ENCODE data around the gene UBE2O.

The UBE2O gene

DNA sequence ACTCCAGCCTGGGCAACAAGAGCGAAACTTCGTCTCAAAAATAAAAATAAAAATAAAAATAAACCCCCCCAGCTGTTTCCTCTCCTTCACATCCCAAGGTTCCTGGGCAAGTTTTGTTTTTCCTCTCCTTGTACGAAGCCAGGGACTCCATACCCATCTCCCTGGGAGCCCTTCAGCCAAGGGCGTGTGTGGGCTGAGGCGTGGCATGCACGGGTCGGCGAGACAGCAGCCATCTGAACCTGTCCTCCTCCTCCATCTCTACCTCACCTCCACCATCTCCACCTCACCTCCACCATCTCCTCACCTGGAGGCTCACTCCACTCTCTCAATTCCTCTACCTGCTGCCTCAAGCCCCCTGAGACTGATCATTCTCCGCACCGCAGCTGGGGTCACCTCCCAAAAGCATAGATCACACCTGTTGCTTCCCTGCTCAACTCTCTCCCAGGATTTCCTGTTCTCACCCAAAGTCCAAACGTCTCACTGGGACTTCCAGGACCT lies 31.3 kb upstream of the UBE2O start:
- DNase-seq = no peak

DNA sequence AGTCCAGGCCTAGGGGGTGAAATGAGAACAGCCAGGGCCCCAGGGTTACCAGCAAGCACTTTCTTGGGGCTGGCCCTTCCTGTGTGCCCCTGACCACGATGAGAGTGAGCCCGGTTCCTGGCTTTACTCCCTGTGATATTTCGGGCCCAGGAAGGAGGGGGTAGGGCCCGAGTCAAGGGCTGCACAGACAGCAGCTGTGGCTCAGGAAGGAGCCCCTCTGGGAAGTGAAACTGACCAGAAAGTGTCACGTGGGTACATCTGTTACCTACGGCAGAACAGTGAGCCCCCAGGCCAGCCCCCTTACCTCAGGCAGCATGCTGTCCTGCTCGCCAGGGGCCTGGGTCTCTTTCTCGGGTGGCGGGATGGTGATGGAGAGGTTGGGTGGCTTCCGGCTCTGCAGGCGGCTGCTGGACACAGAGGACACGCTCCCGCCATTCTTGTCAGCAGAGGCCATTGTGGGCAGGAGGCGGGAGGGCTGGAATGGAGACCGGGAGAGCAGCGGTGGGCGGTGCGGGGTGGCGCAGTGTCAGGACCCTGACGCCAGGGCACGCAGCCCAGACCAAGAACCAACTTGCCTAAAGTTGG lies 28.2 kb upstream of the UBE2O start:
- no peak for DNase-seq

- no peak for DNase-seq
Measured at GRCh38 chr17:76480632-76481031, 27.7 kb upstream of the UBE2O start.

DNA sequence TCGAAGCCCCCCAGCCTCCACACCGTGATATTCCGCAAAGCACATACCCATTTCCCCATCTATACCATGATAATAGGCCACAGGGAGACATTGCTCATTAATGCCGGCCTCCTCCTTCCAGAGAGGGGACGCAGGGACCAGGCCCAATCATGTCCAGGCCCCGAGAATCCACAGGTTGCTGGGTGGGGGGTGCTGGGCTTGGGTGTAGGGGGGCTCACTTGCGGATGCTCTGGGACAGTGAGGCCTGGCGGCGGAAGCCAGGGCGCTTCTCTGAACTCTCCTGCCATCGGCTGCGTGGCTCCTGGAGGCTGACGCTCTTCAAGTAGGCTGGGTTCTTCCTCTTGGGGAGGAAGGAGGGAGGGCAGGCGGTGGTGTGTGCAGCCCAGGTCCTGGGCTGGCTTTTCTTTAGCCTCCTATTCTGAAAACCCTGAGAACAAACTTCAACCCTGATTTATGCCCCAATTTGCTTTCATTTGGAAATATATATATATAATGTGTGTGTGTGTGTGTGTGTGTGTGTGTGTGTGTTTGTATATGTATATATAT lies 26.6 kb upstream of the UBE2O start:
- DNase-seq = no peak

GRCh38 chr17:76478730-76479514 lies 26.0 kb upstream of the UBE2O start:
- no peak for DNase-seq

- no peak for DNase-seq
Measured at GRCh38 chr17:76478097-76478496, 25.1 kb upstream of the UBE2O start.

GRCh38 chr17:76477576-76477975 lies 24.6 kb upstream of the UBE2O start:
- no peak for DNase-seq

DNA sequence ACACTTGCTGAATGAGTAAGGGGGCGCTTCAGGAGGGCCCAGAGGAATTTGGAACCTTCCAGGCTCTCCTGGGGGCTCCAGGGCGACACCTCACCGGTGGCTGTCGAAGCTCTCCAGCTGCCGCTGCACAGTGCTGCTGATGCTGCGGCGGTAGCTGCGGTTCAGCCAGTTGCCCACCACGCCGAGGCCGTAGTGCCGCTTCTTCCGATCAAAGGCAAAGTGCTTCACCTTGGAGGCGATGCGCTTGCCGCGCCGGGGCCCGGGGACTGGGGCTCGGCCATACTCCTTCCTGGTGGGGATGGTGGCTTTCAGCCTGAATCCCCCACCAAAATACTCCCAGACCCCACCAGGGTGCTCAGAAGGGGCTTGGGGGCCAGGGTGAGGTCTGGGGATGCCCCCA lies 23.8 kb upstream of the UBE2O start:
- DNase-seq = no peak

DNA sequence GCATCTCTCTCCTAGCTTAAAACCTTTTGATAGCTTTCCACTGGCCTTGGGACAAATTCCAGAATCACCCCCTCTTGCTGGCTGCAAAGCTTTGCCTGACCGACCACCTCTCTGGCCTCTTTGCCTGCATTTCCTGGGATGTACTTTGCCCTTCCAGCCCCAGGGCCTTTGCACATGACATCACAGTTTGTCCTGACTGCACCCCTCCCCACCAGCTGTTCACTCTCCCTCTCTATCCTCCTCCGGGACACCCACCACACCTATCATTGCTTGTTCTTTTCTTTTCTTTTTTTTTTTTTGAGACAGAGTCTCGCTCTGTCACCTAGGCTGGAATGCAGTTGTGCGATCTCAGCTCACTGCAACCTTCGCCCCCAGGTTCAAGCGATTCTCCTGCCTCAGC lies 22.4 kb upstream of the UBE2O start:
- no peak for DNase-seq

DNA sequence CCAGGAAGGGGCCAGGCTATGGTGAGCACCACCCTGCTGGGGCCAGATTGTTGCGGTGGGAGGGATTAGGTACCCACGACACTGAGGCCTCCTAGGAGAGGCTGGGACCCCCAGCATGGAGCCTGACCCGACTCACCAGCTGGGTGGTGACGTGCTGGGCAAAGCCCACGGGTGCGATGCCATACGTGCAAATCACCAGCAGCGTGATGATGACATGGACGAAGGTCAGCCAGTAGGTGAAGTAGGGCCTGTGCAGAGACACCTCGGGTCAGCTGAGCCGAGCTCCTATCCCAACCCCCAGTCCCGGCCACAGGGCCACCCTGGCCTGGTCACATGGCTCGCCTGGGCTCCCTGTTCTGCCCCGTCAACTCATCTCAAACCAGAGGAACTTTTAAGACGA lies 21.9 kb upstream of the UBE2O start:
- no peak for DNase-seq

DNA sequence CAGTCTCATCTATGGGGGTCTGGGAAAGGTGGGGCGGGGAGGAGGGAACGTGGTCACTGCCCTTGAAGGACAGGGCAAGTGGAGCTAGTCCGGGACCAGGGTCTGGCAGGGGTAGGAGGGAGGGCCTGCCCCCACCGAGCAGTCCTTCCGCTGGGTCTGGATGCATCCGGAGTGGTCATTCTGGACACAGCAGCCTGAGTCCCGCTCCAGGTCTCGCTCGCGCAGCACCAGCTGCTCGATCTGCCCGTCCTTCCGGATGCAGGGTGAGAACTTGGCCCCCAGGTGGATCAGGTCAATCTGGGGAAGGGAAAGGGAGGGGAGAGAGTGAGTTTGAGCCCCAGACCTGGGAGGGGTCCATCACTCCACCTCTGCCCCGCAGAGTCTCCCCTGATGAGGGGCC lies 21.3 kb upstream of the UBE2O start:
- DNase-seq = no peak

DNA sequence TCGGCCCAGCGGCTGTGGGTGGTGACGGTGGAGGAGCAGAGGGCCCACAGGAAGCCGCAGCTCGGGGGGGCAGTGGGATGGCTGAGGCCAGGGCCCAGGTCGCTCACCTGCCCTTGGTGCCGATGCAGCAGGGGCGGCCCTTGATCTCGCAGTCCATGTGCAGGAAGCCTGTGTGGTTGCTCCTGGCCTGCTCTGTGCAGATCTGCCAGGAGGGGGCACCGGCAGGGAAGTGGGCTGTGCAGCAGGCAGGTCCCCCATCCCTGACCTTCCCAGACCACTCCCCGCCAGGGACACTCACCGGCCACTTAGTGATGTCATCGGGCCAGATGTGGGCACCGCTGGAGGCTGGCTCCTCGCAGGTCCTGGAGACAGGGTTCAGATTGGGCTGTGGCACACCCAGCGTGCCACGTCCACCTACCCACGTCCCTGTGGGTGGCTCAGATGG lies 20.6 kb upstream of the UBE2O start:
- DNase-seq = no peak

- DNase-seq = no peak
Measured at GRCh38 chr17:76472726-76473125, 19.8 kb upstream of the UBE2O start.

DNA sequence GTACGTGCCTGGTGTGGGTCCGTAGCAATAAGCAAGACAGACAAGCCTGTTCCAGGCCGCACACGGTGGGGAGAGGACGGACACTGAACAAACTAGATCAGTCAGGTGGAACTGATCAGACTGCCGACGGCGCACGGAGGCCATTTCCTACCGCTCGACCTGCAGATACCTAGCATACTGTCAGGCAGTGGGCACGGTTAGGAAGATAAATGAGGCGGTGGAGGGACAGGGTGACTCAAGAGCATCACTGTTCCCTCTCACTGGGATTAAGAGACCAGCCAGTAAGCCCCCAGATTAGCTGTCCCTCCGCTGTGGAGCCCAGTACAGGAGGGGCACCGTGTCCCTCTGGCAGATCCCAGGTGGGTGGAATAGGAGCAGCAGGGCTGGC lies 19.3 kb upstream of the UBE2O start:
- no peak for DNase-seq

DNA sequence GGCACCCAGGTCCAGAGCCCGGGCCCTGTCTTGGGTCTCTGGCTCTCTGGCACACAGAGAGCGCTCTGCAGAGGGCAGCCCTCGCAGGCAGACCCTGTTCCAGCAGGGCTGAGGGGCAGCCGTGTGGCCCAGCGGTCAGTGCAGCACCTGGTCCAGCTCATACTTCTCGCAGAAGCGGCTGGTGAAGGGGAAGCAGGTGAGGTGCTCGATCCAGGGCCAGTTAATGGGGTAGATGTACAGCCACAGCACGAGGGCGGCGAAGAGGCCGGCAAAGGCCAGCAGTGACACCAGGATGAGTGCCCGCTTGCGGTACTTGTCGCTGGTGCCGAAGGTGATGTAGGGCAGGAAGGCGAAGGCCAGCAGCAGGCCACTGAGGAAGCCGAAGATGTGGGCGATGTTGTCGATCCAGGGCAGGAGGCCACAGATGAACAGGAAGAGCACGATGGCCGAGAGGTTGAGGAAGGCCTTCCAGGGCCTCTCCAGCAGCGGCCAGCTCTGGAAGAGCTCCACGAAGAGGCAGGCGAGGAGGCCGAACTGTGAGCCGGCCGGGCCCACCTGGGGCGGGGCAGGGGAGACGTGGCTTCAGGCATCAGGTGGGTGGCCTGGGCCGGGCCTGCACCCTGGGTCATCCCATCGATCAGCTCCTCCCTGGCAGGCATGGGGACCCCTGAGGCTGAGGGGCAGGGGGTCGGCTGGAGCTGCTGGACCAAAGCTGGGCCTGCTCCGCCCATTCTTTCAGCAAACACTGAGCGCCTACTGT lies 18.7 kb upstream of the UBE2O start:
- DNase-seq = no peak

- DNase-seq = no peak
Measured at GRCh38 chr17:76469991-76470739, 17.2 kb upstream of the UBE2O start.

GRCh38 chr17:76469076-76469990 lies 16.4 kb upstream of the UBE2O start:
- no peak for DNase-seq

- no peak for DNase-seq
Measured at GRCh38 chr17:76468634-76469010, 15.7 kb upstream of the UBE2O start.

DNA sequence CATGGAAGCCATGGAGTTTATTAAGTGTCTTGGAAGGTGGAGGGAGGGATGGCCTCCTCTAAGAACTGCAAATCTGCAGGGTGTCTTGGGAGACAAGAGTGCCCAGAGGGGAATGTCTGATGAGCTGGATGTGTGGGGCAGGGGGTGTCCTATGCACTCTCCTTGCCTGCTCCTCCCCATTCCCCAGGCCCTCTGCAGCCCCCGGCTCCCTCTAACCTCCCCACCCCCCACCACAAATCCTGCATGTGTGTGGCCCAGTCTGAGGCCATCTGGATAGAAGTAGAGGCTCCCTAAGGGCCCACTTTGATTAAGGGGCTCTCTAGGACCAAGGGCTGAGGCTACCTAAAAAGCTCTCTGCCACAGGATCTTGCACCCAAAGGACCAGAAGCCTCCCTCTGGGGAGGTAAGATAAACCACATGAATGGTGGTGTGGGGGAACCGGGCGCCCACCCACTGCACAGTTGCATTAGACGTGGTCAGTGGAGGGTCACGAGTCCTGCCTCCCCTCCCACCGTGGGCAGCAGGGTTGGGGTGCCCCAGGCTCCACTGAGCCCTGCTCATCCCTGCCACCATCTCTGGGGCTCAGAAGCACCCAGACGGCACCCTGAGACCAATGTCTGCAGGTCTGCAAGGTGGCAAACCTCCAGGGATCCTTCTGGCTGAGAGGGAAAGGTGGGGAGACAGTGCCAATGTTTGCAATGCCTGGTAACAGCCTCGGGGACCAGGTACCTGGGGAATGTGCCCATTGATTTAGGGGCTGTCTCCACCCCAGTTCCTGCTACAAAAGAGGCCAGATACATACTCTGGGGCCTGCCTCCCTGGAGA lies 15.1 kb upstream of the UBE2O start:
- no peak for DNase-seq

DNA sequence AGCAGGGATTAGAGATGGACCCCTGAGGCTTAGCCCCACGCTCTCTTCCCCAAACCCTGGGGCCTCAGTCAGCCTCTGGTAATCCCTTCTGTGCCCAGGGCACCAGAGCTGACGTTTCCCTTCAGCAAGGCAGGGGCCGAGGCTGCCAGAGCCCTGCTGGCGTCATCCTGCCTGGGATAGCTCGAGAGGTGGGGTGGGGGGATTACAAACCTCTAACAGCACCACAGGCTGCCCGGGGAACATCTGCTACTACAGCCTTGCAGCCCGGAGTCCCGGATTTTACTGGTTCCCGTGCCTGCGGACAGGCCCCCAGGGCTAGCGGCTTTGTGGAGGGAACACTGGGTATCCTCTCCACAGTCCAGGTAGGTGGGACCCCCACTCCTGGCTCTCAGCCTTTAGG lies 14.4 kb upstream of the UBE2O start, which contains the start of gene AANAT:
AANAT (plus strand) TSS at position 238 of the 400 bp plus-strand sequence. CDS start 1,144 bp downstream, outside the sequence.
- DNase-seq = no peak

GRCh38 chr17:76466775-76467130 lies 13.8 kb upstream of the UBE2O start:
- no peak for DNase-seq

Data from NCI-H1048 (cell line).